GM19025 (cell line): ENCODE measurements around the gene TFB2M.
A peak's percentile ranks its signal among the peaks of the same experiment; 100 is the strongest.
"Not testable (repeated sequence)": the region's sequence is repeated elsewhere in the genome, so short reads cannot be mapped to it uniquely, and the experiment has no call there.

Experiments used
- ATAC-seq: cut with Tn5 transposase; IDR thresholded peaks from one replicate; pipeline ENCODE4 v1.9.1; 2021; ENCODE audit warnings: mild to moderate bottlenecking, low read depth, moderate library complexity; ENCODE audit not compliant: unreplicated experiment

Gene TFB2M

DNA sequence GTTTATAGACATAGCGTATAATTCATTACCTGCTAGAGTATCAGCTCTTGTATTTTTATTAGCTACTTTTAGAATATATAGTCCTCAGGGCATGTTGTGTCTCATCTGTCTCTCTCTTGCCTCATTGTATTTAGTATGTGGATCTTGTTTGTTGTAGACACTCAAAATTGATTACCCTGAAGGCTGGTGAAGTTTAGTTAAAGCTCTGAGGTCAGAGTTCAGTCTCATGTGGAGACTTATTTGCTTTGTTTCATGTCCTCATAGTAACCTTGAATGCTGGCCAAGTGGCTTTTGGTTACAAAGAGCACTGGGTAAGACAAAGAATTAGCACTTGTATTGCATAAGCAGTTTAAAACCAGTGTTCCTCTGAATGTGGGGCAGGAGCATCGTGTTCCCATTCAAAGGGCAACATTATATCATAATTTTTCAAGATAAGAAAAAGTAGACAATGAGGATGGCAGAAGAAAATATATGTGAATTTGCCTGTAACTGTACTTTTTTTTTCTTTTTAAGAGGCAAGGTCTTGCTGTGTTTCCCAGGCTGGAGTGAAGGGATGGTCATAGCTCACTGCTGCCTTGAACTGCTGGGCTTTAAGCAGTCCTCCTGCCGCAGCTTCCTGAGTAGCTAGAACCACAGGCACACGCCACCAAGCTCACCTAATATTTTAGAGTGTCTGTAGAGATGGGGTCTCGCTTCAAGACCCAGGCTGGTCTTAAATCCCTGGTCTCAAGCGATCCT lies 17.6 kb upstream of the TFB2M start:
- no peak for ATAC-seq

GRCh38 chr1:246583056-246583440 lies 17.0 kb upstream of the TFB2M start:
- no peak for ATAC-seq

GRCh38 chr1:246582301-246583055 lies 16.4 kb upstream of the TFB2M start:
- no peak for ATAC-seq

GRCh38 chr1:246580497-246581370 lies 14.7 kb upstream of the TFB2M start:
- ATAC-seq = no peak

- no peak for ATAC-seq
These were observed 13.8 kb upstream of the TFB2M start for GRCh38 chr1:246579818-246580217.

DNA sequence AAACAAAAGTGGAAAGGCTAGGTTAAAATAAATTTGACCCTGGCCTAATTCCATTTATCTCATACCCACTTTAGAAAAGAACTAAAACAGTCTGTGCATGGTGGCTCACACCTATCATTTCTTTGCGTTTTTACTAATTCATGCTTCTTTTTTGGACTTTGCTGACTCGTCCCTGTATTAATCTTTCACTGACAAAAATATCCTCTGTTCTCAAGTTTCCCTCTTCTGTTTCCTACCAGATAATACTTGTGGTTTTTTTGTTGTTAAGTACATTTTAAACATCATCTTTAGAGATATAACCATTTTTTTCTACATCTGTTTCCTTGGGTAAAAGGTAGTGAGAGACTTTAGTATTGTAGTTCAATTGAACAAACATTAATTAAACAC lies 11.7 kb upstream of the TFB2M start:
- no peak for ATAC-seq

DNA sequence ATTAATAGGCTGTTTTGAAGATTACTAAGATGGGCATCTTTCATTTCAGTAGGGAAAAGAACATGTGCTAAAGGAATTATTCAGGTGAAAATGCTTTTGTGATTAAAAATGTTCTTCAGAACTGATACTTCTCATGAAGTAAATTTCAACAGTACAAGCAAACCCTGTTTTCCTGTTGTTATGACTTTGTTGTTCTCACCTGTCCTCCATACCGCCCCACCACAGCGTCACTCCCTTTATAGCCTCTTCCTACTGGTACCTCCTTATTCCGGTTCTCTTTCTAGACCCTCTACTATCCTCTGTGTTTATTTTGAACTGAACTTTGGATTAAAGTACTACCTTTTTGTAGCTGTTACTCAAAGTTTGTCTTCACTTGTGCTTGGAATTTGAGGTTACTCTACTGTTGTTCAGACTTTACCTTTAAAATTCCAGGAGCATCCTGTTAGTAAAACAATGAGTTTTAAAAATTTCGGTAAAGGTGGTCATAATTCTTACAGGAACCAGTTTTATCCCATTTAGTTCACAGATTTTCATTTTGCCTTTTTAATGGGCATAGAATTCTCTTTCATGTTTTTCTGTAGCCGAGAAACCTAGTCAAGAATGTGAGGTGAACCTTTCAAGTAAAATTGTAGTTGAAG lies 11.1 kb upstream of the TFB2M start:
- no peak for ATAC-seq

DNA sequence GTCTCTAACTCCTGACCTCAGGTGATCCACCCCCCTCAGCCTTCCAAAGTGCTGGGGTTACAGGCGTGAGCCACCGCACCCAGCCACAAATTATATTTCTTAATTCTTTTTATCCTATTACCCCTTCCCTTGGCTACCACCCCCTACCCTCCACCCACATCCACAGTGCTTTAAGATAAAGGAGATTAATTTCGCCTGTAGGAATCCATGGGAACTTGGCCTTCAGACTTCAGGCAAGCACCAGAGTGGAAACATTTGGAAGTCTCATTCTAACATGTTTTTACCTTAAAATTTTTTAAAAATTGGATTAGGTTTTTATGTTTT lies 10.6 kb upstream of the TFB2M start:
- ATAC-seq = no peak

DNA sequence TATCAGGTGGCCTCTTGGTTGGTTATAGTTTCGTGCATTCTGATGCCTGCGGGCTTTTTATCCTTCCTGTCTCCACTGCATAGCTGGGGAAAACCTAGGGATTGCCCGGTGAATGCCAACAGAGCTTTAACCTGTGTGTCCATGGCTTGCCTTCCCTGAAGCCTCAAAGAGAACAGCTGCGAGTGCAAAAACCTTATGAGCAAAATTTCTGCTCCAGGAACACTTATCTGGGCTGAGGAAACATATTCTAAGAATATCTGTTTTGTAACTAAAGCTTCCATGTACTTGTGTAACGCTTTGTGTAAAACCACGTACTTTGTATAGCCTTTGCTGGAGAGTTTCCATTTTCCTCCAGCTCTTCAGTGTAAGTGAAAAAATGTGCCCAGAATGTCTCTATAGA lies 7.4 kb upstream of the TFB2M start:
- no peak for ATAC-seq

DNA sequence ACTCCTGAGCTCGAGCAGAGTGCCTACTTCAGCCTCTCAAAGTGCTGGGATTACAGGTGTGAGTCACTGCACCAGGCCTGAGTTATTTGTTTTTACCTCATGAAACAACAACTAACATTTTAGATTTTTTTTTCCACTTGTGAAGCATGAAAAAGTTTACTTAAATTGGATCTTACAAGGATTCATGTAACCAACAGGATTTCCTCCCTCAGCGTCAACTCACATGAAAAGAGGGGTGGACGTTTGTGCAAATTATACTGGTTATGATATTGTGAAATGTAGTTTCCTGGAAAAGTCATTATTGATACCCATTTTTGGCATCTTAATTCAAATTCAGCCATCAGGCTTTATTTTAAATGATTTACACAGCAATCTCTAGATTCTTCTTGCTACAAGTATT lies 6.7 kb upstream of the TFB2M start:
- no peak for ATAC-seq

- ATAC-seq = no peak
These were observed 5.9 kb upstream of the TFB2M start for GRCh38 chr1:246571953-246572352.

DNA sequence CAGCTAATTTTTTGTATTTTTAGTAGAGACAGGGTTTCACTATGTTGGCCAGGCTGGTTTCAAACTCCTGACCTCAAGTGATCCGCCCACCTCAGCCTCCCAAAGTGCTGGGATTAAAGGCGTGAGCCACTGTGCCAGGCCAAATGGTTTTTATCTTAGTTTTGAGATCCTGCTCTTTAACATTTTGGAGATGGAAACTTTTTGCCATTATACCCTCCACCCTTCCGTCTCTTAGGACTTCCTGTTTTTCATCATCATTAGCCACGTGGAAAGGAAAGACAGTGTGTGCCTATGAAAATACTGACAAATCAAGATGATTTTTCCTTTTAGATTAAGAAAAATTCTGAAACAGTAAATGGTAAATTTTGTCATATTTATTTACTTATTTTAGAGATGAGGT lies 5.2 kb upstream of the TFB2M start:
- ATAC-seq = not testable (repeated sequence)

DNA sequence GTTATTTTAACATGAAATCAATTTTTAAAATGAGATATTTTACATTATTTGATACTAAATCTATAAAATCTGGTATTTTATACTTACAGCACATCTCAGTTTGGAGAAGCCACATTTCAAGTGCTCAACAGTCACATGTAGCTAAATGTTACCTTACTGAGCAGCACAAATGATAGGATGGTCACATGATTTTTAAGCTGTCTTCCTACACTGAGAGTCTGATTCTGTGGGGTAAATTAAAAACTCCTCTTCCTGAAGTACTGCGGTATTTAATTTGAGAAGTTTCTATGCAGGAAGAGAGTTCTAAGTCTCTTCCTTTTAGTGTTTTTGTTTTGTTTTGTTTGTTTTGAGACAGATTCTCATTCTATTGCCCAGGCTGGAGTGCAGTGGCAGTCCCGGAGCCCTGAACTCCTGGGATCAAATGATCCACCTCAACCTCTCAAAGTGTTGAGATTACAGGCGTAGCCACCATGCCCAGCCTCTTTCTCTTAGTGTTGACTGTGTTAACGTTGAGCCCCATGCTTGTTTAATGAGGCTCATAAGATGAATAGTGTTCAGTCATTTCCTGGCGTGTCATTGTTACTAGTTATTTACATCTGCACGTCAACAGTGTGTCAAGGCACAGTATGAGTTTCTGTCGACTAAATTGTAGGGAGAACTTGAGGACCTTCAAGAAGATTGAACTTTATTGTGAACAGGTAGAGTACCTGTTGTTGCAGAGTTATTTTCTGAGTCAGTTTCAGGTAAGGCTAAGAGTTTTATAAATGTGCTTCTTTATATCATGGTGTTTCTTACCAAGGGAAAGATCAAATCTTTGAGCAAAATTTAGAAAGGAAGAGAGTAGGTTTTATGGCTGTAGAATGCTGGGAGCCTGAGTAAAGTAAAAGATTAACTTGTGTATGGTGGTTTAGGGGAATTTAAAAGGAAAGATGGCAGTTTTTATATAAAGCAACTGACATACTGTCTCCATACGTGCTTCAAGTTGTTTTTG lies 3.5 kb upstream of the TFB2M start:
- no peak for ATAC-seq

DNA sequence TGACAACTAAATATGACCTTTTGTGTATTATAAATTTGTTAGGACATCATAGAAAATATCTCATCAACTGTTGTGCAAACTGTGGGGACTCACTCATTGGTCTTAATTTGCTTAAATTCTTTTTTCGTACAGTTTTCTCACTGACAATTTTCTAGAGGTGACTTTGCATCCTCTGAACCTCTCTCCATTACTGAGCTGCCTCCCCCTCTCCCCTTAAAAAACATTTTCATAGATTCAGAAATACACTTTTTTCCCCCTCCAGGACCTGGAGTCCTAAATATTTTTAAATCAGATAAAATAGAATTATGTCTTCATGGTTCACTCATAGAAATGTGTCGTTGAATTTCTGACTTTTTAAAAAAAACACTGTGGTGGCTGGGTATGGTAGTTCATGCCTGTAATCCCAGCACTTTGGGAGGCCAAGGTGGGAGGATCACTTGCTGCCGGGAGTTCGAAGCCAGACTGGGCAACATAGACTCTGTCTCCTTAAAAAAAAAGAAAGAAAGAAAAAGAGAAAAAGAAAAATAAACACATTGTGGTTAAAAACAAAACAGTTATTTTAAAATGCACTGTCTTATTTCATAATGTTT lies 1.7 kb upstream of the TFB2M start:
- no peak for ATAC-seq

DNA sequence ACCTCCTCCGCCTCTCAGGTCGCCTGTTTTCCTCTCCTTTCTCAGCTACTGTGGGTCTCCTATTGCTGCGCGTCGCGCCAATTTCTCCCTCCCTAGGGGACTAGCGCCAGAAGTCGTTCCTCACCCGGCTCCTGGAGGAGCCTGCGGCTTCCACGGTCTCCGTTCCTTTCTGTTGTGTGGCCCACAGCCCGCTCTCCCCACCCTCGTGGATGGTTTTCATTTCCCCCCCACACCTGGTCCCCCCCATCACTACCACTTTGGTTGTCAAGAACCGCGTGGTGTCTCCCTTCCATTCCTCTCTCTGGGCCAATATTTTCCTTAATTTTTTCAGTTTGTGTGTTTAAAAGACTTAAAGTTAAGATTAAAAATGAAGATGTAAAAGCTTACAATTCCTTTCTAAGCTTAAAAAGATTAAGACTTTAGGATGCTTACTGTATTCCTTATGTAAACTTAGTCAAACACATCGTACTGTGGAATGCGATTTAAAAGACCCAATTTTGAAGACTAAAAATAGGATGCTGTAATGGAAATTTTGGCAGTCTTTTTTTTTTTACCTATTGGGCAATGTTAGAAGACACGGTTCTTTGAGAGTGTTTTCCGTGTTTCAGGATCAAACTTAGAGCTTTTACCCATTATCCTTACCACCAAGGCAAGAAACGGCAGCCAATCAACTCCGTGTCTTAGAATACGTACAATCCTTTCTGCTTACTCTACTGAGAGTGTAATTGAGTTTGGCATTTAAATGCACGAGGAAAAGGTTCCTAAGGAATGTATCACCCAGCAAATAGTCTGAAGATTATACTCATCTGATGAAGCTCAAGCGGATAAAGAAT lies 968 bp upstream of the TFB2M start:
- ATAC-seq = peak; percentile 6

DNA sequence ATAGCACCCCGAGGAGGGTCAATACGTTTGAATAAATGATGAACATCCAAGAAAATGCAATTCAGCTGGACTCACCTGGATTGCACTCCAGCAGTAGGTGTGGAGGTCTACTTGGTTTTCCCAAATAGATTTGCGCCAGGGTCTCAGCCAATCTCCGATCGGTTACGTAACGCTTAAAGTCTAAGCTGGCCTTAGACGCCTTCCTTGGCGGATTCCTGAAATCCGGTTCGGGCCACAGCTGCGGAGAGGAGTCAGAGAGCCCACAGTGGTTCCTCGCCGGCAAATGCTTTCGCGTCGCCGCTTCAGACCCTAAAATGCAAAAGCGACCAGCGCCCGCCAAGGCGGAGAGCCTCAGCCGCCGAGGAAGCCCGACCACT lies 322 bp downstream of the TFB2M start:
- ATAC-seq = no peak

DNA sequence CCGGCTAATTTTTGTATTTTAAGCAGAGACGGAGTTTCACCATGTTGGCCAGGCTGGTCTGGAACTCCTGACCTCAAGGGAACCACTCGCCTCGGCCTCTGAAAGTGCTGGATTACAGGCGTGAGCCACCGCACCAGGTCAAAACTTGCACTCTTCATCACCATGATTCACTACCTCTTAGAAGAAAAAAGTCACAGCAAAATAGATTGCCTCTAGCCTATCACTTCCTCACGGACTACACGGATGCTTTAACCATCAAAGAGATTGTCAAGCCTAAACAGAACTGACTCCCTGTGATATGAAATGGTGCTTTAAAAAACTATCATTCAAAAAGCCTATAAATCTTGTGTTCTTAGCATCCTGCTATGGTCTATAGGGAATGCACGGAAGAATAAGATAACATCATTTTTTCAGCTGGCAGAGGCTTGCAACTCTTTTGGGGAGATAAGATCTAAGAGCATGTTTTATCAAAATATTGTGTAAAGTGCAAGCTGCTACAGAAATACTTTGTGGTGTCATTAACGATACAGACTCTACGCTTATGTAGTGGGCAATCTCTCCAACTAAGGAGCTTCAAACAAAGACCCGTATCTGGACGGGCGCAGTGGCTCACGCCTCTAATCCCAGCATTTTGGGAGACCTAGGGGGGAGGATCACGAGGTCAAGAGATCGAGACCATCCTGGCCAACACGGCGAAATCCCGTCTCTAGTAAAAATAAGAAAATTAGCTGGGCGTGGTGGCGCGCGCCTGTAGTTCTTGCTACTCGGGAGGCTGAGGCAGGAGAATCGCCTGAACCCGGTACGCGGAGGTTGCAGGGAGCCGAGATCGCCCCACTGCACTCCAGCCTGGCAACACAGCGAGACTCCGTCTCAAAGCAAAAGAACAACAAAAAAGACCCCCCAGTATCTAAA lies 966 bp downstream of the TFB2M start:
- ATAC-seq = no peak

GRCh38 chr1:246560833-246561232 lies 5.2 kb downstream of the TFB2M start:
- not testable (repeated sequence) for ATAC-seq
